HFF-Myc (cell line): Measurements from ENCODE around the gene BEND2.
"Not testable (repeated sequence)": the region's sequence is repeated elsewhere in the genome, so short reads cannot be mapped to it uniquely, and the experiment has no call there.

ENCODE experiments used
- DNase-seq: peaks from one replicate; pipeline ENCODE4 v3.0.0-alpha.2; 2011; ENCODE audit warnings: low read depth; ENCODE audit errors: extremely low read depth
- H3K4me3 ChIP-seq: replicated peaks from 2 replicates; pipeline ENCODE4 v1.5.1; 2011; ENCODE audit warnings: low read depth, mild to moderate bottlenecking, control low read depth, low read length
- TF ChIP-seq, protein P1 (sequence below): IDR thresholded peaks from 2 replicates; pipeline ENCODE4 v1.5.1; 2012; ENCODE audit warnings: mild to moderate bottlenecking, low read depth, low read length, control low read depth; ENCODE audit errors: missing control alignments

The BEND2 gene

DNA sequence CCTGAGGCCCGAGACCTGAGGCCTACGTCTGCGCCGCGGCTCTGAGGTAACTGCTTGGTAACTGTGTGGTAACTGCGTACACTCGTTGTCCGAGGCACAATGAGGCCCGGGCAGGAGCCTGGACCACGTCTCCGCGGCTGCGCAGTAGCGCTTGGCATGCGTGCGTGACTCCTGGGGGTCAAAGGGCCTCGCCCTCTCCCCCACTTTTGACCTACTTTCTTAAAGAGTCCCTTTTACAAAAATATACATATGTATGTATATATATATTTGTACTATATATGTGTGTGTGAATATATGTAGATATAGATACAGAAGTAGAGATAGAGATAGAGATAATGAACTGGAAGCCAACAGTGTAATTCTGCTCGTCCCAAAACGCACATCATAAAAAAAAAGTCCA, at the start of gene BEND2:
TSS of gene BEND2 (minus strand) at position 101 of the 400 bp plus-strand sequence. CDS start 136 bp downstream, outside the sequence.
- TF ChIP-seq, protein P1, sequence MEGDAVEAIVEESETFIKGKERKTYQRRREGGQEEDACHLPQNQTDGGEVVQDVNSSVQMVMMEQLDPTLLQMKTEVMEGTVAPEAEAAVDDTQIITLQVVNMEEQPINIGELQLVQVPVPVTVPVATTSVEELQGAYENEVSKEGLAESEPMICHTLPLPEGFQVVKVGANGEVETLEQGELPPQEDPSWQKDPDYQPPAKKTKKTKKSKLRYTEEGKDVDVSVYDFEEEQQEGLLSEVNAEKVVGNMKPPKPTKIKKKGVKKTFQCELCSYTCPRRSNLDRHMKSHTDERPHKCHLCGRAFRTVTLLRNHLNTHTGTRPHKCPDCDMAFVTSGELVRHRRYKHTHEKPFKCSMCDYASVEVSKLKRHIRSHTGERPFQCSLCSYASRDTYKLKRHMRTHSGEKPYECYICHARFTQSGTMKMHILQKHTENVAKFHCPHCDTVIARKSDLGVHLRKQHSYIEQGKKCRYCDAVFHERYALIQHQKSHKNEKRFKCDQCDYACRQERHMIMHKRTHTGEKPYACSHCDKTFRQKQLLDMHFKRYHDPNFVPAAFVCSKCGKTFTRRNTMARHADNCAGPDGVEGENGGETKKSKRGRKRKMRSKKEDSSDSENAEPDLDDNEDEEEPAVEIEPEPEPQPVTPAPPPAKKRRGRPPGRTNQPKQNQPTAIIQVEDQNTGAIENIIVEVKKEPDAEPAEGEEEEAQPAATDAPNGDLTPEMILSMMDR, result no peak
- no peak for DNase-seq
- H3K4me3 ChIP-seq, result no peak within 1 kb of the TSS

DNA sequence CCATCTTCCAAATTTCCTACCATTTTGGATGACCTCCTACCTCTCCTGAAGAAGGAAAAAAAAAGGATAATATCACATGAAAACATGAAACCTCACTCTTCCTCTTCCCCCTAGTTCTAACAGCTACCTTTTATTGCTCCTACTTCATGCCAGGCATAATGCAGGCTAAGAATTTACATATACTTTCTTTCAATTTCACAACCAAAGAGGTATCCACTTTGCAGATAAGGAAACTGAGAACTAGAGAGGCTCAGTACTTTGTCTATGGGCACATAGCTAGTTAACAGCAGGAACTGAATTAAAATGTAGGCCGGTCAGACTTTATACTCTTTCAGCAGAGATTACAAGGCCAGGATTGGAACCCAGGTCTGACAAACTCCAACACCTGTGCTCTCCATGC, 34.4 kb upstream of the BEND2 start:
- TF ChIP-seq, protein P1, result no peak
- no peak for DNase-seq
- H3K4me3 ChIP-seq, result no peak overlapping the region

GRCh38 chrX:18252644-18253359, 32.1 kb upstream of the BEND2 start:
- no peak for DNase-seq
- TF ChIP-seq, protein P1, result no peak
- no peak overlapping the region for H3K4me3 ChIP-seq

DNA sequence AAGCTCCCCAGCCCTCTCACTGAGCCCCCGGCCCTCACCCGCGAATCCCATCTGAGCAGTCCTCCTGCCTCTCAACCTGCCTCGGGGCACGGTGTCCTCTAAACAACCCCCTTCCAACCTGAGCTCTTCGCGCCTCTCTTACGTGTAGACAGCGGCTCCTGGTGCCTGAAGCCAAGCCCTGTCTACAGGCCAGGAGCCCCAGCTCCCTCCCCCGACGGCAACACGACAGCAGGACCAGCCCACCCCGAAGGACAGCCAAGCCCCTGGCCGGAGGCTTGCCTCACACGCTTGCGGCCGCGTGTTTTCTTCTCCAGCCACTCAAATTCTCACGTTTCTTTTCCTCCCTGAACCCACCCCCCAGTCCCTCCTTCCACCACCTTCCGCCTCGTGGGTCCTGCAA, 9.0 kb upstream of the BEND2 start:
- not testable (repeated sequence) for DNase-seq

GRCh38 chrX:18228069-18228468, 7.4 kb upstream of the BEND2 start:
- TF ChIP-seq, protein P1, result no peak
- no peak for DNase-seq
- H3K4me3 ChIP-seq, result no peak overlapping the region

More for the DNA sequence above, 9.0 kb upstream of the BEND2 start:
- not testable (repeated sequence) for H3K4me3 ChIP-seq

GRCh38 chrX:18227458-18227857, 6.8 kb upstream of the BEND2 start:
- TF ChIP-seq, protein P1, result no peak
- no peak for DNase-seq
- H3K4me3 ChIP-seq, result no peak overlapping the region

GRCh38 chrX:18210470-18210869, 10.2 kb downstream of the BEND2 start:
- no peak for DNase-seq
- H3K4me3 ChIP-seq, result no peak overlapping the region
- TF ChIP-seq, protein P1, result no peak
